KOPT-K1 (cell line): ENCODE measurements around the gene DUSP11.

Experiments
- H3K27ac ChIP-seq: fragments of 200-600 bp; sonication (generic); 2 replicates; pipeline ENCODE4 v1.5.1; 2016; ENCODE audit warnings: antibody characterized with exemption, mild to moderate bottlenecking, low read depth, low read length; ENCODE audit not compliant: poor library complexity, severe bottlenecking
- H3K36me3 ChIP-seq: fragments of 200-600 bp; sonication (generic); 2 replicates; pipeline ENCODE4 v1.5.1; 2017; ENCODE audit warnings: antibody characterized with exemption, mild to moderate bottlenecking, low read length, moderate library complexity; ENCODE audit not compliant: insufficient read depth
- H3K9me3 ChIP-seq: fragments of 200-600 bp; sonication (generic); 2 replicates; pipeline ENCODE4 v1.5.1; 2017; ENCODE audit warnings: antibody characterized with exemption, low read length, mild to moderate bottlenecking; ENCODE audit not compliant: insufficient read depth, poor library complexity, severe bottlenecking

The DUSP11 gene

GRCh38 chr2:73716543-73717250, 63.2 kb downstream of the DUSP11 start:
- H3K27ac ChIP-seq = no peak overlapping the region
- no peaks in the 10 kb centered on the region for H3K36me3 ChIP-seq
- H3K9me3 ChIP-seq = peaks cover 11% of the 10 kb centered on the region

GRCh38 chr2:73714091-73714490, 65.8 kb downstream of the DUSP11 start:
- peaks cover 11% of the 10 kb centered on the region for H3K9me3 ChIP-seq
- H3K36me3 ChIP-seq = no peaks in the 10 kb centered on the region
- no peak overlapping the region for H3K27ac ChIP-seq
